ENCODE measurements around the gene TLR7. TPM values are rescaled to one million over a fixed set of nuclear protein-coding genes. Genes with fewer than 3 reads are reported as not detected.

Gene TLR7
- total and polyA plus RNA-seq, 9 of the 15 experiments (the other 6 are each of a cell fraction or from before 2014, with no cell fraction given) = 0.04 to 0.13 (median 0.07) TPM; not detected in 6

DNA sequence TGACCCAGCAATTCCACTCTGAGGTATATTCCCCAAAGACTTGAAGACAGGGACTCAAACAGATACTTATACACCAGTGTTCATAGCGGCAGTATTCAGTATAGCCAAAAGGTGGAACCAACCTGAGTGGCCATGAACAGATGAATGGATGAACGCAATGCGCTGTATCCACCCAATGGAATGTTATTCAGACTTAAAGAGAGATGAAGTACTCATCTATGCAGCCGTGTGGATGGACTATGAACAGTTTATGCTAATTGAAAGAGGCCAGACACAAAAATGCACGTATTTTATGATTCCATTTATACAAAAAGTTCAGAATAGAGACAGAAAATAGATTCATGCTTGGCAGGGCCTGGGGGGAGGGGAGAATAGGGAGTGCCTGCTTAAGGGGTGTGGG lies 49.3 kb upstream of the TLR7 start:
- Histone ChIP-seq H3K4me2 (ENCODE audit: insufficient read depth, low read length) (no peak overlapping the region), H3K27ac (ENCODE audit: extremely low read depth, low read depth, low read length) (no peak overlapping the region), H3K4me3 (no peak overlapping the region), H3K9me1 (ENCODE audit: control insufficient read depth, insufficient read depth, low read length) (no peaks in the 10 kb centered on the region), H2AFZ (ENCODE audit: low read depth, low read length) (no peak overlapping the region), H3K4me1 (replicated peaks in 1 of 2; ENCODE audit: control insufficient read depth in 2 of 2, insufficient read depth in 2 of 2, low read length in 2 of 2) (no peaks in the 10 kb centered on the region), H3K9me3 (replicated peaks; ENCODE audit: control insufficient read depth, insufficient read depth, low read depth, low read length) (no peaks in the 10 kb centered on the region), H3K79me2 (ENCODE audit: control insufficient read depth, insufficient read depth, low read length) (no peaks in the 10 kb centered on the region), H3K27me3 (ENCODE audit: control insufficient read depth in 2 of 2, insufficient read depth in 2 of 2, low read length in 2 of 2) (no peaks in the 10 kb centered on the region), H3K9ac (ENCODE audit: insufficient read depth in 1 of 2, low read depth in 2 of 2, low read length in 2 of 2) (no peak overlapping the region), H4K20me1 (replicated peaks; ENCODE audit: control insufficient read depth, insufficient read depth, low read length) (no peaks in the 10 kb centered on the region), H3K36me3 (ENCODE audit: control insufficient read depth, insufficient read depth, low read length) (peaks cover 85% of the 10 kb centered on the region; the same call in 2 of the 3 replicates)
- in situ Hi-C loops (cut with MboI) (loop anchor here (25.0 kb wide), 1 partner anchor 670 kb away; no protein-coding TSS in a partner anchor), intact Hi-C loops (cut with micrococcal nuclease) (no loop called here)
- TF ChIP-seq, protein P1, sequence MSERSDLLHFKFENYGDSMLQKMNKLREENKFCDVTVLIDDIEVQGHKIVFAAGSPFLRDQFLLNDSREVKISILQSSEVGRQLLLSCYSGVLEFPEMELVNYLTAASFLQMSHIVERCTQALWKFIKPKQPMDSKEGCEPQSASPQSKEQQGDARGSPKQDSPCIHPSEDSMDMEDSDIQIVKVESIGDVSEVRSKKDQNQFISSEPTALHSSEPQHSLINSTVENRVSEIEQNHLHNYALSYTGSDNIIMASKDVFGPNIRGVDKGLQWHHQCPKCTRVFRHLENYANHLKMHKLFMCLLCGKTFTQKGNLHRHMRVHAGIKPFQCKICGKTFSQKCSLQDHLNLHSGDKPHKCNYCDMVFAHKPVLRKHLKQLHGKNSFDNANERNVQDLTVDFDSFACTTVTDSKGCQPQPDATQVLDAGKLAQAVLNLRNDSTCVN (CRISPR knock-in tag; IDR thresholded peaks at IDR 0.05) = no peak
- TF ChIP-seq ZNF232 (CRISPR knock-in tag; IDR thresholded peaks at IDR 0.05) = no peak
- TF ChIP-seq EGR1 (conservative IDR thresholded peaks at IDR 0.05) = no peak
- no peak for TF ChIP-seq GTF2A2 (tag; IDR thresholded peaks at IDR 0.05)
- TF ChIP-seq SMAD4 (CRISPR knock-in tag; conservative IDR thresholded peaks at IDR 0.05) = no peak
- TF ChIP-seq FUS (optimal IDR thresholded peaks at IDR 0.05; ENCODE audit: low read depth, low read length) = no peak
- TF ChIP-seq, protein P2, sequence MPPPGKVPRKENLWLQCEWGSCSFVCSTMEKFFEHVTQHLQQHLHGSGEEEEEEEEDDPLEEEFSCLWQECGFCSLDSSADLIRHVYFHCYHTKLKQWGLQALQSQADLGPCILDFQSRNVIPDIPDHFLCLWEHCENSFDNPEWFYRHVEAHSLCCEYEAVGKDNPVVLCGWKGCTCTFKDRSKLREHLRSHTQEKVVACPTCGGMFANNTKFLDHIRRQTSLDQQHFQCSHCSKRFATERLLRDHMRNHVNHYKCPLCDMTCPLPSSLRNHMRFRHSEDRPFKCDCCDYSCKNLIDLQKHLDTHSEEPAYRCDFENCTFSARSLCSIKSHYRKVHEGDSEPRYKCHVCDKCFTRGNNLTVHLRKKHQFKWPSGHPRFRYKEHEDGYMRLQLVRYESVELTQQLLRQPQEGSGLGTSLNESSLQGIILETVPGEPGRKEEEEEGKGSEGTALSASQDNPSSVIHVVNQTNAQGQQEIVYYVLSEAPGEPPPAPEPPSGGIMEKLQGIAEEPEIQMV (tag; conservative IDR thresholded peaks at IDR 0.05; ENCODE audit: low read depth) = no peak
- WGBS (ENCODE audit: insufficient coverage, low coverage, missing lambda C conversion rate) = 98% methylated on average over 5 of the region's 5 CpGs
- no TSS peak for BruUV-seq (replicated peaks)
- no peak for FAIRE-seq
- no peak for DNase-seq (ENCODE audit: extremely low read depth in 1 of 4, low spot score in 3 of 4)
- ChIA-PET CTCF (ENCODE audit: low intra/inter-chr PET ratio) (no interaction called here), POLR2A (no interaction called here)
- ATAC-seq = no peak
